Activated T-cell treated with anti-CD3 and anti-CD28 coated beads for 48 hours (primary cell): ENCODE results near the gene HSP90AA1.
"Not testable (repeated sequence)": the region's sequence is repeated elsewhere in the genome, so short reads cannot be mapped to it uniquely, and the experiment has no call there.

ENCODE experiments used
- DNase-seq: peaks from one replicate; pipeline ENCODE4 v3.0.0-alpha.2; 2020; ENCODE audit warnings: low read depth

HSP90AA1 gene

DNA sequence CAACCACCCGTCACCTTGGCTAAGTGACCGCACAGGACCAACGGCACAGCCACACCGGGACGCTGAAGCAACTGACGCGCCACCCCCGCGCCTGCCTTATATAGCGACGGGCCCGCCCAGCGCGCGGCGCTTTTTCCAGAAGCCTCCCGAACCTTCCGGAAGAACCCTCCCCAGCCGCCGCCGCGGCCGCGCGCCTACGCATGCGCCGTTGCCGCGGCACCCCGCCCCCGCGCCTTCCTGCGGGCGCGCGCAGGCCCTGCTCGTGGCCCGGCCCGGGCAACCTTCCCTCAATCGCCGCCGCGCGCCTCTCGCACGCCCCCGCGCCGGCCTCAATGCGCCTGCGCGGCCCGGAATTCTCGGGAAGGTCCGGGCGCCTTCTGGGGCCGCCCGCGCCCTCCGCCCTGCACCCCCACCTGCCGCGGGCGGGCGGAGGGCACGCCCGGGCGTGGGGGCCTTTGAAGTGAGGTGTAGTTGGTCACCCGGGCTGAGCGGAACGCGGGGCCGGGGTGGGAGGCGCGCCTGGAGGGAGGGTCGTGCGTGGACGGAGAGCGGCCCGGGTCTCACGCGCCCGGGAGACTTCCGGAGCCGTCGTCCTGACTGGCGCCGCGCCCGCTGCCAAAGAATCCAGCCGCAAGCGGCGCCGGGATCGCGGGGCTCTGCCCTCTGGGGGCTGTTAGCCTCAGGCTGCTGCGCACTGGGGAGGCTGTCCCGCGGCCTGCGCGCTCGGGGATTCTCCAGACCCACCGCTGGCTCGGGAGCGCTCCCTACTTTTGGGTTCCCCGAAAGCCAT, at the start of gene HSP90AA1:
Gene HSP90AA1 (minus strand): TSS at position 73 of the 790 bp plus-strand sequence. CDS start 666 bp downstream, outside the sequence.
- DNase-seq: peak; percentile 98

DNA sequence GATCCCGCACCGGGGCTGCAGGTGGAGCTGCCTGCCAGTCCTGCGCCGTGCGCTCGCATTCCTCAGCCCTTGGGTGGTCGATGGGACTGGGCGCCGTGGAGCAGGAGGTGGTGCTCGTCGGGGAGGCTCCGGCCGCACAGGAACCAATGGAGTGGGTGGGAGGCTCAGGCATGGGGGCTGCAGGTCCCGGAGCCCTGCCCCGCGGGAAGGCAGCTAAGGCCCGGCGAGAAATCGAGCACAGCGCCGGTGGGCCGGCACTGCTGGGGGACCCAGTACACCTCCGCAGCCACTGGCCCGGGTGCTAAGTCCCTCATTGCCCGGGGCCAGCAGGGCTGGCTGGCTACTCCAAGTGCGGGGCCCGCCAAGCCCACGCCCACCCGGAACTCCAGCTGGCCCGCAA, 48.6 kb upstream of the HSP90AA1 start:
- DNase-seq: not testable (repeated sequence)

- DNase-seq: not testable (repeated sequence)
Observed at GRCh38 chr14:102134719-102135118, 47.9 kb upstream of the HSP90AA1 start.

GRCh38 chr14:102134021-102134420, 47.2 kb upstream of the HSP90AA1 start:
- not testable (repeated sequence) for DNase-seq

DNA sequence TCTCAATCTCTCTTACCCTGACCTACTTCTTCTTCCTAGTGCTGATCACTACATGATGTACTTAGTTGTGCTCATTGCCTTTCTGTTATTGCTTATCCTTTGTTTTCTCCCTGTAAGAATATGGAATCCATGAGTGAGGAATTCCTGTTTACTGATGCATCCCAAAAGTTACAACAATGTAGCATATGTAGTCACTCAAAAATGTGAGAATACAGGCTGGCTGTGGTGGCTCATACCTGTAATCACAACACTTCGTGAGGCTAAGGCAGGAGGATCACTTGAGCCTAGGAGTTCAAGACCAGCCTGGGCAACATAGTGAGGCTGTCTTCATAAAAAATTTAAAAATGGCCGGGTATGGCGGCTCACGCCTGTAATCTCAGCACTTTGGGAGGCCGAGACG, 44.9 kb upstream of the HSP90AA1 start:
- no peak for DNase-seq

DNA sequence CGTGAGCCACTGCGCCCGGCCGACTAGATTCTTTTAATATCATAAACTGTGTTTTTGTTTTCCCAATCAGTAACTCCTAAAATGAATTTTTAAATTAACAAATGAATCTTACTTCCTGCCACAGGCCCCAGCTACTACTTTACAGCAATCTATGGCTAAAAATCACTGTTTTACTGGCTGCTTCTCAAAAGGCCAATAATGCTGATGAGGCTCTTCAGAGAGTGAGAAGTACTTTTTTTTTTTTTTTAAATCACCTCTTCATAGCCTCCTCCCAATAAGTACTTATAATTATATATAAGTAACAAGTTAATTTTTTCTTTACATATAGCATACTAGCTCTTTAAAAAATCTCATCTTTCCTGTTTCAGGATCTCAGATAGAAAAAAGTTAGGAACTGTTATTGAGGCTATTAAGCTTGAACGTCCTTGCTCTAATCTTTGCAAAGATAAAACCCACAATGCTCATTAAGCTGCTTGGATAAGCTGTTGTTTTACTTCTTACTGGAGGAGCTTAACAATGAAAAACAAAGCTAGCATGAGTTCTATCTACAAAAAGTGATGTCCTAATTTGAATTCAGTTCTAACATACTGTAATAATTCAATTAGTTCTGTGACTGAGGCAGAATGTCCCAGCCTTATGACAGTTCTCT, 40.1 kb upstream of the HSP90AA1 start:
- no peak for DNase-seq

- DNase-seq: no peak
Observed at GRCh38 chr14:102125546-102125945, 38.7 kb upstream of the HSP90AA1 start.

DNA sequence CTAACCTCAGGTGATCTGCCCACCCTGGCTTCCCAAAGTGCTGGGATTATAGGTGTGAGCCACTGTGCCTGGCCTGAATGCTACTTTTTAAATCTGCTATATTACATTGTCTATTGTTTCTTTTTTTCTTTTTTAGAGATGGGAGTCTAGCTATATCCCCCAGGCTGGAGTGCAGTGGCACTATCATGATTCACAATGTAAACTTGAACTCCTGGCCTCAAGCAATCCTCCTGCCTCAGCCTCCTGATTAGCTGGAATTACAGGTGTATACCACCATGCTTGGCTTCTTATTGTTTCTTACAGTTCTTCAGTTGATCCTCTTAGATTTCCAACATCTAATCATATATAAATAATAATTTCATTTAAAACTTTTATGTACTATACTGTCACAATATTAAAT, 37.6 kb upstream of the HSP90AA1 start:
- no peak for DNase-seq

DNA sequence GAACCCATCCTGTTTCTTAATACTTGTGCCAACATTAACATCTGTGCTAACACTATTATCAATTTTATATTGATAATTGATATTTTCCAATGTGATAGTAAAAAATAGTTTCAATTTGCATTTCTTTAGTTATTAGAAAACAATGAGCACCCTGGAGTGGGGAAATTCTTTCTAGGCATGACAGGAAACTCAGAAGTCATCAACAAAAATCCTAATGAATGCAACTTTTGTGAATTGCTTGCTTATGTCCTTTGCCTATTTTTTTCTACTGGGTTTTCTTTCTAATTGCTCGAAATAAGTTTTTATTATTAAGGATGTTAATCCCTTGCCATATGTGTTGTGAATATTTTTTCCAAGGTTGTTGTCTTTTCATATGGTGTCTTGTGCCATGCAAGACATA, 34.7 kb upstream of the HSP90AA1 start:
- no peak for DNase-seq

GRCh38 chr14:102120888-102121287, 34.0 kb upstream of the HSP90AA1 start:
- DNase-seq: no peak

GRCh38 chr14:102117852-102118251, 31.0 kb upstream of the HSP90AA1 start:
- DNase-seq: no peak

- no peak for DNase-seq
Observed at GRCh38 chr14:102116361-102117180, 29.7 kb upstream of the HSP90AA1 start.

DNA sequence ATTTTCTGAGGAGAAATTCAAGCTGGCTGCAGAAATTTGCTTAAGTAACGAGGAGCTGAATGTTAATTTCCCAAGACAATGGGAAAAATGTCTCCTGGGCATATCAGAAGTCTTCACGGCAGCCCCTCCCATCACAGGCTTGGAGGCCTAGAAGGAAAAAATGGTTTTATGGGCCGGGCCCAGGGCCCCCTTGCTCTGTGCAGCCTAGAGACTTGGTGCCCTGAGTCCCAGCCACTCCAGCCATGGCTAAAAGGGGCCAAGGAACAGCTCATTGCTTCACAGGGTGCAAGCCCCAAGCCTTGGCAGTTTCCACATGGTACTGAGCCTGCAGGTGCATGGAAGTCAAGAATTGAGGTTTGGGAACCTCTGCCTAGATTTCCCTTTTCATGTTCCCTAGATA, 24.3 kb upstream of the HSP90AA1 start:
- DNase-seq: no peak

GRCh38 chr14:102109332-102109731, 22.5 kb upstream of the HSP90AA1 start:
- not testable (repeated sequence) for DNase-seq

DNA sequence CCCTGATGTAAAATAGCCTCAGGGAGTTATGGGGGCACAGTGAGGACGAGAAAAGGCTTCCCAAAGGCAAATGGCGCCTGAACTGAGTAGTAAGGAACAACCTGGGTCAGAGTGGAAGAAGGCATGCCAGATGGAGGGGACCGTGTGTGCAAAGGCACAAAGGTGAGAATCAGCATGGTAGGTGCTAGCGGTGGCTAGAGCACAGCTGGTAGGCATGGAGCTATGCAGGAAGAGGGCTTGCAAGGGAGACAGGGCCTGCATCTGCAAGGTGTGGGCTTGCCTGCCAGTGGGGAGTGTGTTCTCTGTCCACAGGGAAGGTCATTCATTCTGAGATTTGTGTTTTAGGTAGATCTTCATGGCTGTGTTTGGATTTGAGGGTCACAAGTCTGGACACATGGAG, 18.5 kb upstream of the HSP90AA1 start:
- no peak for DNase-seq

GRCh38 chr14:102103062-102103695, 16.3 kb upstream of the HSP90AA1 start:
- DNase-seq: no peak

GRCh38 chr14:102097441-102098135, 10.7 kb upstream of the HSP90AA1 start:
- no peak for DNase-seq

DNA sequence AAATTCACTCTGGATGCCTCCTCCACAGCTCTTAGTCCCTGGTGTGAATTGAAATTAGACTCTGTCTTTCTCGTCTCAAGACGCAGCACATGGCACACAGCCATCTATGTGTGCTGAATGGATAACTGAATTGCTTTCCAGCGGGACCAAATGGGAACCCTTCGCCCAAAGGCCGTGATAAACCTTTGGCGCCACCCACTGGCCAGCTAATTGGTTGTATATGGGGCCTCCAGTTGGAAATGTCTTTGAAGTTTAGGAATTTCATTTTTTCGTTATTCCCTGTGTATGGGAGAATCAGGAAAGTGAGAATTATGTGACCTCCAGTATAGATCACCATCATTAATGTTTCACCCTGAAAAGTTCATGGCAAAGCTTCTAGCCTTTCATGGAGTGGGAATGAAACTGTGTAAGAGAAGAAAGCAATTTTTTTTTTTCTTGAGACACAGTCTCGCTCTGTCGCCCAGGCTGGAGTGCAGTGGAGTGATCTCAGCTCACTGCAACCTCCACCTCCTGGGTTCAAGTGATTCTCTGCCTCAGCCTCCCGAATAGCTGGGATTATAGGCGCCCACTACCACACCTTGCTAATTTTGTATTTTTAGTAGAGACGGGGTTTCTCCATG, 9.8 kb upstream of the HSP90AA1 start:
- DNase-seq: peak; percentile 51

DNA sequence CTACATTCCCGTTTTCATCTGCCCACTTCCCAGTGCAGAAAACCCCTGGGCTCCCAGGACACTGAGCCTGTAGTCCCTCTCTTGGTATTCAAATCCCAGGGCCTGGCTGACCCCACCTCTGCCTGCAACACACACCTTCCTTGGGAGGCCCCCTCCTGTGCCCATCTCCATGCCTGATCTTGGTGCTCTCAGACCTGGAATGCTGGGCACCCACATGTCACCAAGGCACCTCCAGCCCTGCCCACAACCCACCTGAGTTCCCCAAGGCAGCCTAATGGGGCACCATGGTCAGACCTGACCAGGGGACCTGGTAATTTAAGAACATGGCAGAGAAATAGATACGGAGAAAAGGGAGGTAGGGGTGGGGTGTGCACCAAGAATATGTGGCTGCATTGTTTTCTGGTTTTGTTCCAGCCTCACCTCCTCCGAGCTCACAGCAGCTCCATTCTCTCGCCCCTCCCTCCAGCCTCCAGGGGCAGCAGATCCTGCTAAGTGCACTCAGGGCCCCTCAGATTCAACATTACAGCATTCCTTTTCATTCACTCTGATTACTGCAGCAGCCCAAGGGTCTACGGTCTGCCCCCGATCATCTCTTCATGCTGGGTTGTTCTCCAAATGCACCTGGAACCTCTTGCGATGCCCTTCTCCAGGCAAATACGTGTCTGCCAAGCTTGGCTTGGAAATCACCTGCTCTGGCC, 9.2 kb upstream of the HSP90AA1 start:
- no peak for DNase-seq

DNA sequence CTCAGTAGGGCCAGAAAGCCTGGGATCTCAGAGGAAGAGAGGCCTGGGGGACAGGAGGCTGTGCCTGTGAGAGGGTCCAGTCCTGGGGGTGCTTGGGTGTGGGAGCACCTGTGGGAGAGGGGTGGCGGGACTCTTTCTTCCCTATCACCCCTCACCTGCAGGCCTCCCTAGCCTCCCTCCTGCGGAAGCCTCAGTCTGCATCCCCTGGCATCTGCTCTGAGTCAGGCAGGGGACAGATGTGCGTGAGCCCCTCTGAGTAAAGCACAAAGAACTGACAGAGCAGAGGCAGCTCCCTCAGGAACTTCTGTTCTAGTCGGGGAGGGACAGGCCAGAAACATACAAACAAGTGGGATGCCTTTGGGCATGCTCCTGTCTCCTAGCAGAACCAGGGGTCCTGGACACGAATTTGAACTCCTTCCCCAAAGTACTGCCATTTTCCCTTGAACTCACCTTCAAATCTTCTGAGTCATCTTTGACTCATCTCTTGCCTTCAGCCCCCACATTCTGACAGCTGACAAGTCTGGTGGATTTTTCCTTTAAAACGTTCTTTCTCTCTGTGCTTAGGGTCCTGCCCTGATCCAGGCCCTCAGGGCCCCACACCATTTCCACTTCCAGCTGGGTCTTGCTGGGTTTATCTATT, 8.5 kb upstream of the HSP90AA1 start:
- no peak for DNase-seq
